ENCODE measurements around the gene LRIF1.

LRIF1 gene

GRCh38 chr1:110964455-110964903 lies 757 bp upstream of the LRIF1 start:
- no peak for DNase-seq (ENCODE audit: low spot score)
- TF ChIP-seq CTCF (conservative IDR thresholded peaks at IDR 0.05; ENCODE audit: low read depth) = no peak

GRCh38 chr1:110962892-110963690 lies 631 bp downstream of the LRIF1 start:
- POLR2A ChIA-PET (ENCODE audit: low non-redundant PET) = no interaction called here
- CTCF ChIA-PET = no interaction called here
- peak overlapping the region; percentile 99 for H3K27ac ChIP-seq
- peak; percentile 37 for DNase-seq (ENCODE audit: low spot score)
- TF ChIP-seq CTCF (conservative IDR thresholded peaks at IDR 0.05; ENCODE audit: low read depth) = no peak; the same call in 1 of the 2 replicates

More at GRCh38 chr1:110964455-110964903, 757 bp upstream of the LRIF1 start:
- ChIA-PET POLR2A (ENCODE audit: low non-redundant PET) (interaction anchor here (0.7 kb wide), 1 partner anchor 177 kb away, joined by 3 read pairs; no protein-coding TSS in a partner anchor), CTCF (interaction anchor here (0.7 kb wide), 1 partner anchor 702 kb away, joined by 3 read pairs; no protein-coding TSS in a partner anchor)
- peak overlapping the region; percentile 99 for H3K27ac ChIP-seq

GRCh38 chr1:110961902-110962301 lies 1.8 kb downstream of the LRIF1 start:
- ChIA-PET CTCF (interaction anchor here (0.6 kb wide), 1 partner anchor 62 kb away, joined by 4 read pairs; no protein-coding TSS in a partner anchor), POLR2A (ENCODE audit: low non-redundant PET) (no interaction called here)
- H3K27ac ChIP-seq = no peak overlapping the region
- DNase-seq (ENCODE audit: low spot score) = no peak
- TF ChIP-seq CTCF (conservative IDR thresholded peaks at IDR 0.05; ENCODE audit: low read depth) = no peak

GRCh38 chr1:110960777-110961420 lies 2.8 kb downstream of the LRIF1 start:
- TF ChIP-seq CTCF (conservative IDR thresholded peaks at IDR 0.05; ENCODE audit: low read depth) = no peak

GRCh38 chr1:110957798-110958197 lies 5.9 kb downstream of the LRIF1 start:
- ChIA-PET CTCF (no interaction called here), POLR2A (ENCODE audit: low non-redundant PET) (no interaction called here)
- no peak for TF ChIP-seq CTCF (conservative IDR thresholded peaks at IDR 0.05; ENCODE audit: low read depth)
- no peak for DNase-seq (ENCODE audit: low spot score)
- H3K27ac ChIP-seq = no peak overlapping the region

More at GRCh38 chr1:110960777-110961420, 2.8 kb downstream of the LRIF1 start:
- no peak overlapping the region for H3K27ac ChIP-seq
- no peak for DNase-seq (ENCODE audit: low spot score)
- ChIA-PET POLR2A (ENCODE audit: low non-redundant PET) (no interaction called here), CTCF (no interaction called here)

GRCh38 chr1:110956586-110956985 lies 7.1 kb downstream of the LRIF1 start:
- H3K27ac ChIP-seq = no peak overlapping the region
- POLR2A ChIA-PET (ENCODE audit: low non-redundant PET) = no interaction called here
- CTCF ChIA-PET = no interaction called here
- DNase-seq (ENCODE audit: low spot score) = no peak
- no peak for TF ChIP-seq CTCF (conservative IDR thresholded peaks at IDR 0.05; ENCODE audit: low read depth)

Data from RWPE1 (cell line).